ENCODE data around the gene CFAP61.

CFAP61 gene

GRCh38 chr20:20037960-20038359, 14.4 kb upstream of the CFAP61 start:
- DNase-seq, result no peak

- no peak for DNase-seq
These were observed 13.7 kb upstream of the CFAP61 start for GRCh38 chr20:20038586-20038985.

- DNase-seq, result no peak
These were observed 12.5 kb upstream of the CFAP61 start for GRCh38 chr20:20039752-20040387.

GRCh38 chr20:20051767-20052073, 612 bp upstream of the CFAP61 start:
- DNase-seq, result no peak

- DNase-seq, result no peak
These were observed 8.1 kb downstream of the CFAP61 start for GRCh38 chr20:20060234-20060998.

- DNase-seq, result no peak
These were observed 11.8 kb downstream of the CFAP61 start for GRCh38 chr20:20063941-20064702.

- no peak for DNase-seq
These were observed 13.0 kb downstream of the CFAP61 start for GRCh38 chr20:20065361-20065760.

- no peak for DNase-seq
These were observed 18.8 kb downstream of the CFAP61 start for GRCh38 chr20:20070871-20071726.

GRCh38 chr20:20073801-20074371, 21.6 kb downstream of the CFAP61 start:
- DNase-seq, result no peak

GRCh38 chr20:20075032-20075431, 22.7 kb downstream of the CFAP61 start:
- DNase-seq, result no peak

- DNase-seq, result no peak
These were observed 24.1 kb downstream of the CFAP61 start for GRCh38 chr20:20076297-20077065.

GRCh38 chr20:20078041-20078440, 25.7 kb downstream of the CFAP61 start:
- no peak for DNase-seq

- no peak for DNase-seq
These were observed 26.9 kb downstream of the CFAP61 start for GRCh38 chr20:20079102-20079784.

- no peak for DNase-seq
These were observed 31.5 kb downstream of the CFAP61 start for GRCh38 chr20:20083807-20084206.

- DNase-seq, result no peak
These were observed 32.0 kb downstream of the CFAP61 start for GRCh38 chr20:20084296-20084752.

GRCh38 chr20:20085071-20085470, 32.7 kb downstream of the CFAP61 start:
- no peak for DNase-seq

- DNase-seq, result no peak
These were observed 33.5 kb downstream of the CFAP61 start for GRCh38 chr20:20085812-20086211.

- no peak for DNase-seq
These were observed 36.7 kb downstream of the CFAP61 start for GRCh38 chr20:20089018-20089417.

GRCh38 chr20:20089939-20090338, 37.6 kb downstream of the CFAP61 start:
- DNase-seq, result no peak

GRCh38 chr20:20092827-20093226, 40.5 kb downstream of the CFAP61 start:
- DNase-seq, result no peak

- DNase-seq, result no peak
These were observed 42.1 kb downstream of the CFAP61 start for GRCh38 chr20:20094410-20094809.
